Measurements from ENCODE around the gene SRSF1.
"Not testable (repeated sequence)": the region's sequence is repeated elsewhere in the genome, so short reads cannot be mapped to it uniquely, and the experiment has no call there.

SRSF1 gene

GRCh38 chr17:58047376-58048150 is 40.5 kb upstream of the SRSF1 start:
- no peaks in the 10 kb centered on the region for H3K4me1 ChIP-seq (ENCODE audit: low read depth, poor library complexity, severe bottlenecking)
- no peak overlapping the region for H3K27ac ChIP-seq
- H3K9ac ChIP-seq: no peak overlapping the region
- no peaks in the 10 kb centered on the region for H3K36me3 ChIP-seq (ENCODE audit: insufficient read depth)
- H3K4me3 ChIP-seq (IDR thresholded peaks at IDR 0.05; ENCODE audit: insufficient read depth, low read depth, low read length): no peak overlapping the region
- no peak for TF ChIP-seq CTCF (conservative IDR thresholded peaks at IDR 0.05; ENCODE audit: low read depth, low read length)
- no peaks in the 10 kb centered on the region for H3K79me2 ChIP-seq (ENCODE audit: insufficient read depth, low read depth)
- no peaks in the 10 kb centered on the region for H3K27me3 ChIP-seq (ENCODE audit: insufficient read depth, low read depth)
- H2AFZ ChIP-seq (ENCODE audit: low read depth): no peak overlapping the region
- H4K20me1 ChIP-seq (ENCODE audit: insufficient read depth): no peaks in the 10 kb centered on the region
- H3K4me2 ChIP-seq: no peak overlapping the region

GRCh38 chr17:58046239-58047094 is 39.4 kb upstream of the SRSF1 start:
- H3K4me2 ChIP-seq: no peak overlapping the region
- H3K27me3 ChIP-seq (ENCODE audit: insufficient read depth, low read depth): no peaks in the 10 kb centered on the region
- no peak overlapping the region for H3K27ac ChIP-seq
- H3K36me3 ChIP-seq (ENCODE audit: insufficient read depth): no peaks in the 10 kb centered on the region
- no peak overlapping the region for H3K4me3 ChIP-seq (IDR thresholded peaks at IDR 0.05; ENCODE audit: insufficient read depth, low read depth, low read length)
- no peak overlapping the region for H3K9ac ChIP-seq
- TF ChIP-seq CTCF (conservative IDR thresholded peaks at IDR 0.05; ENCODE audit: low read depth, low read length): no peak
- H3K4me1 ChIP-seq (ENCODE audit: low read depth, poor library complexity, severe bottlenecking): no peaks in the 10 kb centered on the region
- no peaks in the 10 kb centered on the region for H4K20me1 ChIP-seq (ENCODE audit: insufficient read depth)
- H2AFZ ChIP-seq (ENCODE audit: low read depth): no peak overlapping the region
- H3K79me2 ChIP-seq (ENCODE audit: insufficient read depth, low read depth): no peaks in the 10 kb centered on the region

GRCh38 chr17:58044256-58044655 is 37.2 kb upstream of the SRSF1 start:
- H3K79me2 ChIP-seq (ENCODE audit: insufficient read depth, low read depth); H3K4me3 ChIP-seq (IDR thresholded peaks at IDR 0.05; ENCODE audit: insufficient read depth, low read depth, low read length); H3K27ac ChIP-seq; H3K4me1 ChIP-seq (ENCODE audit: low read depth, poor library complexity, severe bottlenecking); H3K36me3 ChIP-seq (ENCODE audit: insufficient read depth); H2AFZ ChIP-seq (ENCODE audit: low read depth); H3K9ac ChIP-seq; H3K4me2 ChIP-seq; H4K20me1 ChIP-seq (ENCODE audit: insufficient read depth); H3K27me3 ChIP-seq (ENCODE audit: insufficient read depth, low read depth): not testable (repeated sequence)

- Histone ChIP-seq H3K4me2 (no peak overlapping the region), H3K27ac (no peak overlapping the region), H3K9ac (no peak overlapping the region), H3K4me1 (ENCODE audit: low read depth, poor library complexity, severe bottlenecking) (no peaks in the 10 kb centered on the region), H3K79me2 (ENCODE audit: insufficient read depth, low read depth) (no peaks in the 10 kb centered on the region), H2AFZ (ENCODE audit: low read depth) (no peak overlapping the region), H3K36me3 (ENCODE audit: insufficient read depth) (no peaks in the 10 kb centered on the region), H3K4me3 (IDR thresholded peaks at IDR 0.05; ENCODE audit: insufficient read depth, low read depth, low read length) (no peak overlapping the region), H4K20me1 (ENCODE audit: insufficient read depth) (no peaks in the 10 kb centered on the region), H3K27me3 (ENCODE audit: insufficient read depth, low read depth) (no peaks in the 10 kb centered on the region)
- TF ChIP-seq CTCF (conservative IDR thresholded peaks at IDR 0.05; ENCODE audit: low read depth, low read length): no peak
Observed at GRCh38 chr17:58043221-58044181, 36.5 kb upstream of the SRSF1 start.

Data from KMS-11 (cell line).